Brain microvascular endothelial cell (primary cell): Measurements from ENCODE around the gene SLC12A5.

Experiments used
- DNase-seq: peaks from one replicate; pipeline ENCODE4 v3.0.0-alpha.2; 2020
- H3K27ac ChIP-seq: fragments of 250-450 bp; sonication (Bioruptor Pico); 2 replicates; pipeline ENCODE4 v1.5.1; 2020; ENCODE audit warnings: mild to moderate bottlenecking, moderate library complexity
- H3K27me3 ChIP-seq: fragments of 250-450 bp; sonication (Bioruptor Pico); replicated peaks from 2 replicates; pipeline ENCODE4 v1.5.1; 2020; ENCODE audit warnings: mild to moderate bottlenecking
- H3K36me3 ChIP-seq: fragments of 250-450 bp; sonication (Bioruptor Pico); replicated peaks from 2 replicates; pipeline ENCODE4 v1.5.1; 2020; ENCODE audit warnings: mild to moderate bottlenecking
- H3K4me3 ChIP-seq: 2 replicates; pipeline ENCODE4 v1.5.1; 2011; ENCODE audit warnings: low read depth, mild to moderate bottlenecking, control low read depth, low read length, moderate library complexity
- in situ Hi-C: cut with HindIII; loops from 2 replicates; pipeline ENCODE4 v1.10.0; 2017; ENCODE audit warnings: low sequenced_read_pairs, low pct_ligation_motif_present
- TF ChIP-seq, protein P1 (sequence below): IDR thresholded peaks from 2 replicates; pipeline ENCODE4 v1.5.1; 2011; ENCODE audit warnings: low read depth, mild to moderate bottlenecking, moderate library complexity, low read length, control low read depth, inconsistent platforms; ENCODE audit errors: missing control alignments

Gene SLC12A5

GRCh38 chr20:45998761-45999160 lies 30.3 kb upstream of the SLC12A5 start:
- no peak overlapping the region for H3K27ac ChIP-seq
- peaks cover 6% of the 10 kb centered on the region for H3K27me3 ChIP-seq
- H3K36me3 ChIP-seq = no peaks in the 10 kb centered on the region
- in situ Hi-C loops = no loop called here
- no peak overlapping the region for H3K4me3 ChIP-seq
- no peak for DNase-seq
- TF ChIP-seq, protein P1, sequence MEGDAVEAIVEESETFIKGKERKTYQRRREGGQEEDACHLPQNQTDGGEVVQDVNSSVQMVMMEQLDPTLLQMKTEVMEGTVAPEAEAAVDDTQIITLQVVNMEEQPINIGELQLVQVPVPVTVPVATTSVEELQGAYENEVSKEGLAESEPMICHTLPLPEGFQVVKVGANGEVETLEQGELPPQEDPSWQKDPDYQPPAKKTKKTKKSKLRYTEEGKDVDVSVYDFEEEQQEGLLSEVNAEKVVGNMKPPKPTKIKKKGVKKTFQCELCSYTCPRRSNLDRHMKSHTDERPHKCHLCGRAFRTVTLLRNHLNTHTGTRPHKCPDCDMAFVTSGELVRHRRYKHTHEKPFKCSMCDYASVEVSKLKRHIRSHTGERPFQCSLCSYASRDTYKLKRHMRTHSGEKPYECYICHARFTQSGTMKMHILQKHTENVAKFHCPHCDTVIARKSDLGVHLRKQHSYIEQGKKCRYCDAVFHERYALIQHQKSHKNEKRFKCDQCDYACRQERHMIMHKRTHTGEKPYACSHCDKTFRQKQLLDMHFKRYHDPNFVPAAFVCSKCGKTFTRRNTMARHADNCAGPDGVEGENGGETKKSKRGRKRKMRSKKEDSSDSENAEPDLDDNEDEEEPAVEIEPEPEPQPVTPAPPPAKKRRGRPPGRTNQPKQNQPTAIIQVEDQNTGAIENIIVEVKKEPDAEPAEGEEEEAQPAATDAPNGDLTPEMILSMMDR = no peak

- no peak for DNase-seq
- no peak overlapping the region for H3K27ac ChIP-seq
- no peaks in the 10 kb centered on the region for H3K36me3 ChIP-seq
- H3K27me3 ChIP-seq = peaks cover 6% of the 10 kb centered on the region
- in situ Hi-C loops = no loop called here
- no peak overlapping the region for H3K4me3 ChIP-seq
- TF ChIP-seq, protein P1 = no peak
These were observed 29.3 kb upstream of the SLC12A5 start for GRCh38 chr20:45999557-46000261.

- TF ChIP-seq, protein P1 = no peak
- DNase-seq = no peak
- Histone ChIP-seq H3K27me3 (peaks cover 6% of the 10 kb centered on the region), H3K36me3 (no peaks in the 10 kb centered on the region), H3K27ac (no peak overlapping the region), H3K4me3 (no peak overlapping the region)
- in situ Hi-C loops = no loop called here
These were observed 28.6 kb upstream of the SLC12A5 start for GRCh38 chr20:46000262-46000996.

DNA sequence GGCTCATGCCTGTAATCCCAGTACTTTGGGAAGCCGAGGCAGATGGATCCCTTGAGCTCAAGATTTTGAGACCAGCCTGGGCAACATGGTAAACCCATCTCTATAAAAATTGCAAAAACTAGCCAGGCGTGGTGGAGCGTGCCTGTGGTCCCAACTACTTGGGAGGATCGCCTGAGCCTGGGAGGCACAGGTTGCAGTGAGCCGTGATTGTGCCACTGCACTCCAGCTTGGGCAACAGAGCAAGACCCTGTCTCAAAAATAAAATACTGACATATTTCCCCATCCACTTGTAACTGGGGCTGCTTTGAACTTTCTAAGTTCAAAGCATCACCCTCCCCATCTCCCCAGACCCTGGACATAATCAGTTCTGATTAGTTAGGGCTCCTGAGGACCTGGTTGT lies 27.5 kb upstream of the SLC12A5 start:
- H3K36me3 ChIP-seq = no peaks in the 10 kb centered on the region
- no peak overlapping the region for H3K27ac ChIP-seq
- in situ Hi-C loops = no loop called here
- H3K27me3 ChIP-seq = peaks cover 6% of the 10 kb centered on the region
- no peak for DNase-seq
- TF ChIP-seq, protein P1 = no peak
- no peak overlapping the region for H3K4me3 ChIP-seq

- Histone ChIP-seq H3K36me3 (no peaks in the 10 kb centered on the region), H3K27me3 (peaks cover 6% of the 10 kb centered on the region), H3K27ac (no peak overlapping the region), H3K4me3 (no peak overlapping the region)
- TF ChIP-seq, protein P1 = no peak
- in situ Hi-C loops = no loop called here
- no peak for DNase-seq
These were observed 27.0 kb upstream of the SLC12A5 start for GRCh38 chr20:46002008-46002407.

DNA sequence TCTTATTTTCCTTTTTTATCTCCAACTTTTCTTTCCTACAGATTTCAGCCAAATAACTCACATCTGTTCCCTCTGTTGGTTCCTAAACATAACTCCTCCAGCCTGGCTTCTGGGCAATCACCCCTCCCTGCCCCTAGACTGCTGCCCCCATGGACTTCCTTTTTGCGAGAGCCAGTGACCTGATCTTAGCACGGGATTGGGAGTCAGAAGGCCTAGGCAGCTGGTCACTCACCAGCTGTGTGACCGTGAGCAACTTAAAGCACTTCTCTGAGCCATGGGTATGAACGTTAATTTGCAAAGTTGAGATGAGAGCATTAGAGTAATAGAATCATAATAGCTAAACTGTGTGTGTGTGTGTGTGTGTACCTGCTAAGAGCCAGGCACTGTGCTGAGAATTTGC lies 24.8 kb upstream of the SLC12A5 start:
- TF ChIP-seq, protein P1 = no peak
- DNase-seq = no peak
- no peak overlapping the region for H3K4me3 ChIP-seq
- H3K27ac ChIP-seq = no peak overlapping the region
- peaks cover 7% of the 10 kb centered on the region for H3K27me3 ChIP-seq
- H3K36me3 ChIP-seq = no peaks in the 10 kb centered on the region
- in situ Hi-C loops = no loop called here
